Kidney glomerular epithelial cell (primary cell): ENCODE results near the gene INPP5A.

Source experiments
- DNase-seq: peaks from one replicate; lab custom pipeline; 2025; lab: John Stamatoyannopoulos, UW

INPP5A gene

GRCh38 chr10:132519382-132520176, 18.0 kb upstream of the INPP5A start:
- no peak for DNase-seq

GRCh38 chr10:132520177-132520811, 17.3 kb upstream of the INPP5A start:
- DNase-seq: no peak

- DNase-seq: no peak
These were observed 16.5 kb upstream of the INPP5A start for GRCh38 chr10:132521041-132521465.

- DNase-seq: no peak
These were observed 16.0 kb upstream of the INPP5A start for GRCh38 chr10:132521466-132522102.

- DNase-seq: no peak
These were observed 14.8 kb upstream of the INPP5A start for GRCh38 chr10:132522521-132523411.

GRCh38 chr10:132523561-132524442, 13.8 kb upstream of the INPP5A start:
- DNase-seq: no peak

GRCh38 chr10:132524443-132525285, 12.9 kb upstream of the INPP5A start:
- DNase-seq: no peak

GRCh38 chr10:132526676-132527075, 10.9 kb upstream of the INPP5A start:
- no peak for DNase-seq

- DNase-seq: no peak
These were observed 10.1 kb upstream of the INPP5A start for GRCh38 chr10:132527339-132528063.

- no peak for DNase-seq
These were observed 9.4 kb upstream of the INPP5A start for GRCh38 chr10:132528064-132528691.

- DNase-seq: no peak
These were observed 5.4 kb upstream of the INPP5A start for GRCh38 chr10:132532179-132532578.

- DNase-seq: peak; percentile 100
These were observed 4.6 kb upstream of the INPP5A start for GRCh38 chr10:132532749-132533560.

GRCh38 chr10:132533571-132534260, 3.9 kb upstream of the INPP5A start:
- DNase-seq: no peak

- DNase-seq: peak; percentile 54
These were observed 3.1 kb upstream of the INPP5A start for GRCh38 chr10:132534391-132535064.

- no peak for DNase-seq
These were observed 2.4 kb upstream of the INPP5A start for GRCh38 chr10:132535065-132535651.

GRCh38 chr10:132536241-132536876, 1.2 kb upstream of the INPP5A start:
- peak; percentile 8 for DNase-seq
